LHCN-M2 (cell line): ENCODE measurements around the gene ST3GAL4. TPM values are rescaled to one million over a fixed set of nuclear protein-coding genes. Genes with fewer than 3 reads are reported as not detected.

Experiments used
- DNase-seq: peaks from one replicate; pipeline ENCODE4 v3.0.0-alpha.2; 2012; ENCODE audit warnings: low read depth
- total RNA-seq: library from RNA; depleted of rRNA; stranded (reverse); fragments of >200 nt; gene quantifications from 2 replicates; pipeline ENCODE4 v1.2.3, GENCODE V29; 2014; rRNA removed

Gene ST3GAL4
- total RNA-seq, 1 experiment from 2014 or later = 36.3 TPM

DNA sequence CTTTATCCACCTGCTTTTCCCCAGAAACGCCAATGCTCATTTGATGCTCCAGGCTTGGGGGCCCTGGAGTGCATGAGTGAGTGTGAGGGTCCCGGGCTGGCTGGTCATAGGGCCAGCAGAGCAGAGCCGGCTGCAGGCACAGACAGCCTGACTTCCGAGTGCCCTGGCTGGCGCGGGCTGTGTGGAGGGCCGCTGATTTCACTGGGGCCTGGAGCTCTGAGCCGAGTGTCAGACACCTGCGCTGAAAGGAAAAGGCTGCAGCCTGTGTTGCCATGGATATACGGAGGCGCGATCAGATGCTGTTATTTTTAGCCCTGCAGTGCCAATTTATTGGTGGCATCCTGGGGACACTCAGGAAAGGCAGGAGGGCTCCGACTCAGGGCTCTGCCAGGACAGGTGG lies 87.6 kb downstream of the ST3GAL4 start:
- DNase-seq = no peak

DNA sequence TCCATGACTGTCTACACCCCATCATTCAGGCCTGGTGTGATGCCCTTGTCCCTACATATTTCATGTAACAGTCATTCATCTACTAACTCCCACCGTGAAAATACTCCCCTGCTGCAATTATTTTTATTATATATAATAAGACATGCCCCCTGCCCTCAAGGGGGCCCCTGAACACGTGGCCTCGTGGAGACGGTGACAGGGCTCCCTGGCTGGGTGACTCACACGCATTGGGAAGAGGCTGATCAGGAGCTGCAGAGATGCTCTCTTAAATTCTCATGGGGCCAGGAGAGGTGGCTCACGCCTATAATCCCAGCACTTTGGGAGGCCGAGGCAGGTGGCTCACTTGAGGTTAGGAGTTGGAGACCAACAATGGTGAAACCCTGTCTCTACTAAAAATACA lies 88.6 kb downstream of the ST3GAL4 start:
- DNase-seq = no peak

DNA sequence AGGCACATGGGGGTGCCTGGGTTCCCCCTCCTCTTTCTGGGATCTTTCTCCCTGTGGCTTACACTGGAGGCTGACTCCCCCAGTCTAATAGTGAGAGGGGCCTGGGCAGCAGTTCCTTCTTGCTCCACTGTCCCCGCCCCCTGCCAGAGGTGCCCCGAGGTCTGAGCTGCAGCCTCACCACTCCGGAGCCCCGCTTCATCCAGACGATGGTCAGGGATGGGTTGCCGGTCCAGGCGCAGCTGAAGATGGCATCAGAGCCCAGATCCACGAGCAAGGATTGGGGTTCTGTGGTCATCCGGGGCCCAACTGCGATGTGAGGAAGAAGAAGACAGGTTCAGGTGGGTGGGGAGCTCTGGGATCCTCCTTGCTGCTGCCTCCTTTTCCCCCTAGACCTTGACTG lies 91.1 kb downstream of the ST3GAL4 start:
- no peak for DNase-seq

DNA sequence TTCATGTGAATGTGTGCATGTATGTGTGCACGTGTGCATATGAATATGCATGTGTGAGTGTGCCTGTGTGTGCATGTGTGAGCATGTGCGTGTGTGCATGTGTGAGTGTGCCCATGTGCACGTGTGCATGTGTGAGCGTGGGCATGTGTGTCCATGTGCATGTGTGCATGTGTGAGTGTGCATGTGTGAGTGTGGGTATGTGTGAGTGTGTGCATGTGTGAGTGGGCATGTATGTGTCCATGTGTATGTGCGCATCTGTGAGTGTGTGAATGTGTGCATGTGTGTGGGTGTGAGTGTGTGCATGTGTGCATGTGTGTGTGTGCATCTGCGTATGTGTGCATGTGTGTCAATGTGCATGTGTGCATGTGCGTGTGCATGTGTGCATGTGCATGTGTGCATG lies 94.7 kb downstream of the ST3GAL4 start:
- no peak for DNase-seq

DNA sequence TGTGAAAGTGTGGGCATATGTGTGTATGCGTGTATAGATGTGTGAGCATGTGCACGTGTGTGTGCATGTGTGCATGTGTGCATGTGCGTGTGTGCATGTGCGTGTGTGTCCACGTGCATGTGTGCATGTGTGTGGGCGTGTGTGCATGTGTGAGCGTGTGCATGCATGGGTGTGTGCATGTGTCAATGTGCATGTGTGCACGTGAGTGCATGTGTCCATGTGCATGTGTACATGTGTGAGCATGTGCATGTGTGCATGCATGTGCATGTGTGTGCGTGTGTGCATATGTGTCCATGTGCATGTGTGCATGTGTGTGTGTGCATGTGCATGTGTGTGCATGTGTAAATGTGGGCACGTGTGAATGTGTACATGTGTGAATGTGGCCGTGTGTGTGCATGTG lies 95.3 kb downstream of the ST3GAL4 start:
- no peak for DNase-seq

DNA sequence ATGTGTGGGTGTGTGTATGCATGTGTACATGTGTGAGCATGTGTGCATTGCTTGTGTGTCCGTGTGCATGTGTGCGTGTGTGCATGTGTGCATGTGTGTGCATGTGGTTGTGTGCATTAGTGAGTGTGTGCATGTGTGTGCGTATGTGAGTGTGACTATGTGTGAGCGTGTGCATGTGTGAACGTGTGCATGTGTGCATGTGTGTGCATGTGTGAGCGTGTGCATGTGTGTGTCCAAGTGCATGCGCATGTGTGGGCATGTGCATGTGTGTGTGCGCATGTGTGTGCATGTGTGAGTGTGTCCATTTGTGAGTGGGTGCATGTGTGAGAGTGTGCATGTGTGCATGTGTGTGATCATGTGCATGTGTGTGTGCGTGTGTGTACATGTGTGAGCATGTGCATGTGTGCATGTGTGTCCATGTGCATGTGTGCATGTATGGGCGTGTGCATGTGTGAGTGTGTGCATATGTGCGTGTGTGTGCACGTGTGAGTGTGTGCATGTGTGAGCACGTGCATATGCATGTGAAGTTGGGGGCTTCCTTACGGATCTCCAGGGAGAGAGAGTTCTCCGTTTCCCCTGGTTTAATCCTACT lies 95.8 kb downstream of the ST3GAL4 start:
- no peak for DNase-seq

DNA sequence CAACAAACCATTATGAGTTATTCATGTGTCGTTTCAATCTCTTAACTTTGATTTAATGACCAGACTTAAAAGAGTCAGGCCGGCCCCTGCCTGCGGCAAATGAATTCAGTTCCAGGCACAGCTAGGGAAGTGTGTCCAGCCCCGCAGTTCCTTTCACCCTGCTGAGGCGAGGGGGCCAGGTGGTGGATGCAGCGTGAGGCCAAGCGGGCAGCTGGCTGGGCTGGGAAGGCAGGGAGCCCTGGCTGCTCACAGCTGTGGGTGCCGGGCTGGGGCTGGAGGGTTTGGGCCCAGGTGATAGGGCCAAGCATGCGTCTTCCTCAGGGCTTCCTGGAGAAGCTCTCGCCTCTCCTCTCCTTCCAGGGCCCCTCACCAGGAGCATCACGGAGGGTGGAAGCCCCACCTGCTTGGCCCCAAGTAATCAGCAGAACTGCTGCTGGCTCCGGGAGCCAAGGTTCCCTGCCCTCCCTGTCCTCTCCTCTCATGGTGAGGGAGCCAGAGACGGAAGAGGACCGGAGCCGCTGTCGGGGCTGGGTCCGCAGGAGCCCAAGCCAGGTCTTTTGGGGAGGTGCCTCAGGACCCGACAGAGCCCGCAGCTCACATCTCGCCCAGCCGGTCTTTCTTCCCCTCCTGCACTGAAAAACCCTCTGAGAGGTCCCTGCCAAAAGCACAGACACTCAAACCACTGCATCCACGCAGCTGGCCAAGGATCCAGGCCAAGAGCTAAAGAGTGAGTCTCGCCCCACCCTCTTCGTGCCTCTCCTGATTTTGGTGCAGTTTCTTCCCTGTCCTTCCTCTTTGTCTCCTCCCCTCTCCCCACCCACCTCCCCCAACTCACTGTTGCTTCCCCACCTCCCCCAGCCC lies 97.0 kb downstream of the ST3GAL4 start:
- no peak for DNase-seq

DNA sequence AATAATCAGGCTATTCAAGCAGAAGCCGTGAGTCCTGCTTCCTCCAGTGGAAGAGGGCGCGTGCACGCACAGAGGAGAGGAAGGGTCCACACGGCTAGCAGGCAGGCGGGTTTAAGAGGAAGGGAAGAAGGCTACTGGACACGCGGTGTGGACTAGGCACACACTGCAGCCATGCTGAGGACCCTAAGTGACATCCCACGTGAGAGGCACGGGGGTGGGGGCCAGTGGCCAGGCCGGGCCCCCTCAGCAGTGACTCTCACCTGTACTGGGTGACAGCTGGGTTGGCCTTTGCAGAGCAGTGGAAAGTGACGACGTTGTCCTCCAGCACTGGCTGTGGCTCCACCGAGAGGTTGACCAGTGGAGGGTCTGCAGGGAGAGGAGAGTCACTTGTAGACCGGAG lies 100.6 kb downstream of the ST3GAL4 start:
- no peak for DNase-seq

DNA sequence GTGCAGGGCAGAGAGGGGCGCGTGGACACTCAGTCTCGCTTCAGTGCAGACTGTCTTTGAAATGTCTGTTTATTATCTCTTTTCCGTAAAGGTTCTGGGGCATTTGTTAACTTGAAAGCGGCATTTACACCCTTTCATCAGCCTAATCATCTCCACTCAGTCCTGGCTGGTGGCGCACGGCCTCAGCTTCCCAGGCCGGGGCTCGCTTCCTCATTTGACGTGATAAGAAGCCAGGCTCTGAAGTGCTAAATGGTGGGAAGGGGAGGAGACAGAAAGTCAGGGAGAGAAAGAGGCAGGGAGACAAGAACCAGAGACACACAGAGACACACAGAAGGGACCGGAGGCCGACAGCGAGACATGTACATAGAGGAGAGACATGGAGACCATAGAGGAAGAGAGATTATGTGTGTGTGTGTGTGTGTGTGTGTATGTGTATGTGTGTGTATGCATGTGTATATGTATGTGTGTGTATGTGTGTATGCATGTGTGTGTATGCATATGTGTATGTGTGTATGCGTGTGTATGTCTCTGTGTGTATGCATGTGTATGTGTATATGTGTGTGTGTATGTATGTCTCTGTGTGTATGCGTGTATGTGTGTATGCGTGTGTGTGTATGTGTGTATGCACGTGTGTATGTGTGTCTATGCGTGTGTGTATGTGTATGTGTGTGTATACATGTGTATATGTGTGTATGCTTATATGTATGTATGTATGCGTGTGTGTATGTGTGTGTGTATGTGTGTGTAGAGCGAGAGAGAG lies 101.5 kb downstream of the ST3GAL4 start:
- DNase-seq = no peak

DNA sequence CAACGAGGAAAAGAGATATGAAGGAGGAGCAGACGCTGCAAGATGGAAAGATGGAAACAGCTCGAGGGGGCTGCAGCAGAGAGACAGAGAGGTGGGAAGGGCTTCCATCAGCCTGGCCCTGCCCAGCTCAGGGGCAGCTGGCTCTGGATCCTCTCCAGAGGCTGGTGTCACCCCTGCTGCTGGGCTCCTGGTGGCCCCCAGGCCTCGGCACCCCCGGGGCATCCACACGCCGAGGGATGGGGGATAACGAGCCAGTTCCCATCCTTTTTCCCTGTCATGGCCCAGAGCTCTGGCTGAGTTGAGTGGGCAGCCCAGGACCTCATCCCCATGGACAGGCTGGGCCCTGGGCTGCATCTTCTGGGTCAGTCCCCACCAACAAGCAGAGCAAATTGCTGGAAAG lies 102.3 kb downstream of the ST3GAL4 start:
- DNase-seq = no peak

DNA sequence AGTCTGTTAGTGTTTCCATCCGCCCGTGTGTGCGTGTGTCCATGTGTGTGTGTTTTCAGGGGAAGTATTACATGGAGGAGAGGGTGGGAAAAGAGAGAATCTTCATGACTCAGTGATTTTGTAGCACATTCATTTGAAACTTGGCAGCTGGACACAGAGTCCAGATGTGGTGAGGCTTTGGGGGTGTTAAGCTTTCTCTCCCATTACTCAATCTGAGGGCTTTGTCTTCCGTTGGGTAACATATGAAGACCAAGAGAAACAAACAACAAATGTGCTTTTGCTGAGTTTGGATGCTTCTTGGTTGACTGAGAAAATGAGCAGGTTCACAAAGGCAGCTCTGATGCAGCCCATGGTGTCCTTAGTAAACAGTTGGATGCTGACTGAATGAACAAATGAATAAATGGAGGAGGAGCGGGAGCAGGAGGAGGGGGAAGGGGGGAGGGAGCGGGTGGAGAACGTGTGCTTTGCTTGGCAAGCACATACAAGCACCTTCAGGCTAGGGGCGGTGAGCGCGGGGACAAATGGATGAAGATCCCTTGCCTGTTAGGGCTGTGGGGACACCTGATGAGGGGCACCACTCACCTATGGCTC lies 104.3 kb downstream of the ST3GAL4 start:
- DNase-seq = peak; percentile 18

DNA sequence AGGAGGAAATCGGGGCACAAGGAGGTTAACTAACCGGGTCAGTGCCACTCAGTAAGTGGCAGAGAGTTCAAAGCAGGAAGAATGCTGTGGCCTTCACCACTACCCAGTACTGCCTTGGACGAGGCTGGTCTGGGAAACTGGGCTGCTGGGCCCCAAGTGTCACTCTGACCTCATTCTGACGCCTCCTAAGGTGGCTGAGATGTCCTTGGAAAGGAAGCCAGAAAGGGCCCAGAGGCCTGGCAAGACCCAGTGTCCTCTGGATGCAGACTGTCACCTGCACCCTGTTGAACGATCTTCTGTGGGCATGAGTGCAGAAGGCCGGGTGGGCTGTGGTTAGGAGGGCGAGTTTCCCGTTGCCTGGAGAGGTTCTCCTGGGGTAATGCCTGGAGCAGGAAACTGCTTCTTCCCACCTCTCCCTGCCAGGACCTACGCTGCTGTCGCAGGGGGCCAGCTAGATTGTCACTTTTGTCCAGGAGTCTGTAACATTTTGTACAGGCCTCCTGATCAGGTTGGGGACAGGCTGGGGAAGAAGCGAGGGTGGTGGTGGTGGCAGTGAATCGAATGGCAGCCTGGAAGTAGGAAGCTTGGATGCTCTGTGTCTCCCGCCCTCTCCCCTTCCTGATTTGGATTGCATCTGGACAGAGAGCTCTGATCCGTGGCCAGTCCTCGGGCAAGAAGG lies 105.1 kb downstream of the ST3GAL4 start:
- no peak for DNase-seq

DNA sequence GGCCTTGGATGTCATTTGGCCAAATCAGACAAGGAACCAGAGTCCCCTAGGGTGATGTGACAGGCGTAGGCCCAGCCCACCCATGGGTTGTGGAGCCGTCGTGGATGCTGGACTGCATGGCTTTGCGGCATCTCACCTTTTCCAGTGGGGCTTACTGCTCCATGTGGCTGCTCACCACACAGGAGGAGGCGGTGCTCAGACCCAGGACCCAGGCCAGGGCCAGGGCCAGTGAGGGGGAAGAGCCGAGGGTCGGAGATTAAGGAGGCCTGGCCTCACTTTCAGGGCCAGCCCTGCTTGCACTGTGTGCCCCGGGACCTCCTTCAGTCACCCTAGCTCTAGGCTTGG lies 105.6 kb downstream of the ST3GAL4 start:
- no peak for DNase-seq

DNA sequence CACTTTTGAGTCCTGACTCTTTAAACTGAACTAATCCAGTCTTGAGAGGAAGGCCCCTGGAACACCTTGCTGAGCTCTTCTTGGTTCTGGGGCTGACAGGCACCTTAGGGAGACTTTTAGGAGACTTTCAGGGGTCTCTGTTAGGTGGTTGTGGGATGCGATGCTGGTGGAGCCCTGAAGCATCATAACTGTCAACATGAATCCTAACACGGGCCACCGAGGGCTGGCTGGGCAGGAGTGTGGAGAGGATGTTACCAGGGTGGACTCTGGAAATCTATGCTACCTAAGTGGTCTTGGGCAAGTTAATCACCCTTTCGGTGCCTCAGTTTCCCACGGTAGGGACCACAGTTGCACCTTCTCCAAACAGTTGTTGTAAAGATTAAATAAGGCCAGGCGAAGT lies 106.5 kb downstream of the ST3GAL4 start:
- DNase-seq = no peak

DNA sequence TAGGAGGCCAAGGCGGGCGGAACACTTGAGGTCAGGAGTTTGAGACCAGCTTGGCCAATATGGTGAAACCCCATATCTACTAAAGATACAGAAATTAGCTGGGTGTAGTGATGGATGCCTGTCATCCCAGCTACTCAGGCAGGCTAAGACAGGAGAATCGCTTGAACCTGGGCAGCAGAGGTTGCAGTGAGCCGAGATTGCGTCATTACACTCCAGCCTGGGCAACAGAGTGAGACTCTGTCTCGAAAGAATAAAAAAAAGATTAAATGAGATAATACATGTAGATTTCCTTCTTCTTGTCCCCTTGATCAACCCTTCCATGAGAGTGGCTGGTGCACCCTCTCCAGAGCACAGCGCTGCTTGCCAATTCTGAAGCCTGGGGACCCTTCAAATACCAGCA lies 106.9 kb downstream of the ST3GAL4 start:
- no peak for DNase-seq

Other genes starting within 250 kb of the ST3GAL4 start
- 22.4 and 33.3 TPM in 2 replicates for gene RPUSD4, start 144.0 kb upstream of the ST3GAL4 start, total RNA-seq
- 26.2 and 35.2 TPM in 2 replicates for gene FAM118B, start 143.9 kb upstream of the ST3GAL4 start, total RNA-seq
- gene SRPRA, start 86.8 kb upstream of the ST3GAL4 start, total RNA-seq = 121 and 127 TPM in 2 replicates
- 34.4 and 38.3 TPM in 2 replicates for gene FOXRED1, start 86.5 kb upstream of the ST3GAL4 start, total RNA-seq
- 5.0 TPM in 2 replicates for gene TIRAP, start 72.6 kb upstream of the ST3GAL4 start, total RNA-seq
- 30.1 and 30.8 TPM in 2 replicates for gene DCPS, start 51.6 kb upstream of the ST3GAL4 start, total RNA-seq